BLaER1 (cell line): Measurements from ENCODE around the gene CORO2A.
"Not testable (repeated sequence)": the region's sequence is repeated elsewhere in the genome, so short reads cannot be mapped to it uniquely, and the experiment has no call there.

Experiments
- H3K27ac ChIP-seq: shearing (Covaris generic); formaldehyde crosslinking; 2 replicates; pipeline ENCODE4 v1.8.1; 2022
- H3K27me3 ChIP-seq: shearing (Covaris generic); formaldehyde crosslinking; 2 replicates; pipeline ENCODE4 v1.8.1; 2022
- H3K36me3 ChIP-seq: shearing (Covaris generic); formaldehyde crosslinking; 2 replicates; pipeline ENCODE4 v1.8.1; 2022
- H3K4me1 ChIP-seq: shearing (Covaris generic); formaldehyde crosslinking; 2 replicates; pipeline ENCODE4 v1.8.1; 2022
- H3K4me2 ChIP-seq: shearing (Covaris generic); formaldehyde crosslinking; 2 replicates; pipeline ENCODE4 v1.8.1; 2022
- H3K4me3 ChIP-seq: shearing (Covaris generic); formaldehyde crosslinking; 2 replicates; pipeline ENCODE4 v1.8.1; 2022
- H3K9ac ChIP-seq: shearing (Covaris generic); formaldehyde crosslinking; 2 replicates; pipeline ENCODE4 v1.8.1; 2022
- H3K9me3 ChIP-seq: shearing (Covaris generic); formaldehyde crosslinking; 2 replicates; pipeline ENCODE4 v1.8.1; 2022
- H4K20me1 ChIP-seq: shearing (Covaris generic); formaldehyde crosslinking; 2 replicates; pipeline ENCODE4 v1.8.1; 2022
- Cebpa-rat ChIP-seq: shearing (Covaris generic); IDR thresholded peaks from 2 replicates; pipeline ENCODE4 v1.8.1; 2022

The CORO2A gene

GRCh38 chr9:98134702-98135557, 57.5 kb downstream of the CORO2A start:
- Histone ChIP-seq H3K4me1 (peaks cover 44% of the 10 kb centered on the region), H3K27ac (no peak overlapping the region), H3K4me3 (no peak overlapping the region), H3K36me3 (no peaks in the 10 kb centered on the region), H3K4me2 (no peak overlapping the region), H3K9me3 (no peaks in the 10 kb centered on the region), H4K20me1 (no peaks in the 10 kb centered on the region), H3K9ac (no peak overlapping the region), H3K27me3 (no peaks in the 10 kb centered on the region)
- no peak for TF ChIP-seq Cebpa-rat

- no peak overlapping the region for H3K9ac ChIP-seq
- H3K4me1 ChIP-seq: peaks cover 61% of the 10 kb centered on the region
- H3K9me3 ChIP-seq: no peaks in the 10 kb centered on the region
- H3K27ac ChIP-seq: no peak overlapping the region
- TF ChIP-seq Cebpa-rat: no peak
- H3K36me3 ChIP-seq: no peaks in the 10 kb centered on the region
- peak overlapping the region; percentile 62 for H3K4me2 ChIP-seq
- no peaks in the 10 kb centered on the region for H4K20me1 ChIP-seq
- H3K4me3 ChIP-seq: no peak overlapping the region
- no peaks in the 10 kb centered on the region for H3K27me3 ChIP-seq
These were observed 59.4 kb downstream of the CORO2A start for GRCh38 chr9:98132806-98133631.

GRCh38 chr9:98132158-98132557, 60.3 kb downstream of the CORO2A start:
- no peak overlapping the region for H3K27ac ChIP-seq
- no peak overlapping the region for H3K4me3 ChIP-seq
- H3K27me3 ChIP-seq: no peaks in the 10 kb centered on the region
- no peak overlapping the region for H3K9ac ChIP-seq
- no peaks in the 10 kb centered on the region for H3K36me3 ChIP-seq
- no peaks in the 10 kb centered on the region for H4K20me1 ChIP-seq
- peak overlapping the region; percentile 34; the same call in 1 of the 2 replicates for H3K4me2 ChIP-seq
- H3K9me3 ChIP-seq: no peaks in the 10 kb centered on the region
- peaks cover 61% of the 10 kb centered on the region for H3K4me1 ChIP-seq
- no peak for TF ChIP-seq Cebpa-rat

- no peak for TF ChIP-seq Cebpa-rat
- H3K4me2 ChIP-seq: peak overlapping the region; percentile 59; the same call in 1 of the 2 replicates
- no peaks in the 10 kb centered on the region for H4K20me1 ChIP-seq
- no peaks in the 10 kb centered on the region for H3K27me3 ChIP-seq
- no peaks in the 10 kb centered on the region for H3K9me3 ChIP-seq
- H3K36me3 ChIP-seq: no peaks in the 10 kb centered on the region
- no peak overlapping the region for H3K27ac ChIP-seq
- no peak overlapping the region for H3K4me3 ChIP-seq
- H3K4me1 ChIP-seq: peaks cover 61% of the 10 kb centered on the region
- no peak overlapping the region for H3K9ac ChIP-seq
These were observed 61.7 kb downstream of the CORO2A start for GRCh38 chr9:98130576-98131228.

- not testable (repeated sequence) for H3K9me3 ChIP-seq, H3K27ac ChIP-seq, H3K27me3 ChIP-seq, H3K4me3 ChIP-seq, H3K36me3 ChIP-seq, H4K20me1 ChIP-seq, H3K9ac ChIP-seq
- peaks cover 66% of the 10 kb centered on the region for H3K4me1 ChIP-seq
- peak overlapping the region; percentile 59 for H3K4me2 ChIP-seq
These were observed 62.4 kb downstream of the CORO2A start for GRCh38 chr9:98130060-98130459.

GRCh38 chr9:98129451-98129881, 63.0 kb downstream of the CORO2A start:
- Histone ChIP-seq H3K27ac (peak overlapping the region; percentile 21; the same call in 1 of the 2 replicates), H4K20me1 (no peaks in the 10 kb centered on the region), H3K4me1 (peaks cover 72% of the 10 kb centered on the region), H3K9me3 (no peaks in the 10 kb centered on the region), H3K4me3 (no peak overlapping the region), H3K27me3 (no peaks in the 10 kb centered on the region), H3K4me2 (peak overlapping the region; percentile 59), H3K36me3 (no peaks in the 10 kb centered on the region), H3K9ac (no peak overlapping the region)
- TF ChIP-seq Cebpa-rat: no peak

- Histone ChIP-seq H3K27ac (no peak overlapping the region), H3K4me3 (no peak overlapping the region), H3K4me1 (peaks cover 72% of the 10 kb centered on the region), H3K27me3 (no peaks in the 10 kb centered on the region), H3K9me3 (no peaks in the 10 kb centered on the region), H3K4me2 (no peak overlapping the region), H4K20me1 (no peaks in the 10 kb centered on the region), H3K36me3 (no peaks in the 10 kb centered on the region), H3K9ac (no peak overlapping the region)
- no peak for TF ChIP-seq Cebpa-rat
These were observed 64.1 kb downstream of the CORO2A start for GRCh38 chr9:98128316-98128715.

GRCh38 chr9:98127226-98127625, 65.2 kb downstream of the CORO2A start:
- Histone ChIP-seq H3K4me2 (no peak overlapping the region), H3K4me1 (peaks cover 72% of the 10 kb centered on the region), H3K36me3 (no peaks in the 10 kb centered on the region), H4K20me1 (no peaks in the 10 kb centered on the region), H3K27me3 (no peaks in the 10 kb centered on the region), H3K4me3 (no peak overlapping the region), H3K9me3 (no peaks in the 10 kb centered on the region), H3K27ac (no peak overlapping the region), H3K9ac (no peak overlapping the region)
- TF ChIP-seq Cebpa-rat: no peak

GRCh38 chr9:98124637-98125426, 67.6 kb downstream of the CORO2A start:
- Histone ChIP-seq H3K9me3 (no peaks in the 10 kb centered on the region), H3K4me2 (peak overlapping the region; percentile 64), H3K36me3 (no peaks in the 10 kb centered on the region), H3K27ac (peak overlapping the region; percentile 47), H4K20me1 (no peaks in the 10 kb centered on the region), H3K4me1 (peaks cover 72% of the 10 kb centered on the region), H3K27me3 (no peaks in the 10 kb centered on the region), H3K9ac (peak overlapping the region; percentile 22; the same call in 1 of the 2 replicates), H3K4me3 (no peak overlapping the region)
- TF ChIP-seq Cebpa-rat: no peak

GRCh38 chr9:98124091-98124490, 68.3 kb downstream of the CORO2A start:
- H3K36me3 ChIP-seq, H3K9ac ChIP-seq, H3K27me3 ChIP-seq, H3K9me3 ChIP-seq, H3K4me3 ChIP-seq, H4K20me1 ChIP-seq: not testable (repeated sequence)
- Histone ChIP-seq H3K27ac (peak overlapping the region; percentile 47; the same call in 1 of the 2 replicates), H3K4me1 (peaks cover 70% of the 10 kb centered on the region), H3K4me2 (peak overlapping the region; percentile 64)
